ENCODE results near the gene VWA5B2.
A peak's percentile ranks its signal among the peaks of the same experiment; 100 is the strongest.

The VWA5B2 gene

DNA sequence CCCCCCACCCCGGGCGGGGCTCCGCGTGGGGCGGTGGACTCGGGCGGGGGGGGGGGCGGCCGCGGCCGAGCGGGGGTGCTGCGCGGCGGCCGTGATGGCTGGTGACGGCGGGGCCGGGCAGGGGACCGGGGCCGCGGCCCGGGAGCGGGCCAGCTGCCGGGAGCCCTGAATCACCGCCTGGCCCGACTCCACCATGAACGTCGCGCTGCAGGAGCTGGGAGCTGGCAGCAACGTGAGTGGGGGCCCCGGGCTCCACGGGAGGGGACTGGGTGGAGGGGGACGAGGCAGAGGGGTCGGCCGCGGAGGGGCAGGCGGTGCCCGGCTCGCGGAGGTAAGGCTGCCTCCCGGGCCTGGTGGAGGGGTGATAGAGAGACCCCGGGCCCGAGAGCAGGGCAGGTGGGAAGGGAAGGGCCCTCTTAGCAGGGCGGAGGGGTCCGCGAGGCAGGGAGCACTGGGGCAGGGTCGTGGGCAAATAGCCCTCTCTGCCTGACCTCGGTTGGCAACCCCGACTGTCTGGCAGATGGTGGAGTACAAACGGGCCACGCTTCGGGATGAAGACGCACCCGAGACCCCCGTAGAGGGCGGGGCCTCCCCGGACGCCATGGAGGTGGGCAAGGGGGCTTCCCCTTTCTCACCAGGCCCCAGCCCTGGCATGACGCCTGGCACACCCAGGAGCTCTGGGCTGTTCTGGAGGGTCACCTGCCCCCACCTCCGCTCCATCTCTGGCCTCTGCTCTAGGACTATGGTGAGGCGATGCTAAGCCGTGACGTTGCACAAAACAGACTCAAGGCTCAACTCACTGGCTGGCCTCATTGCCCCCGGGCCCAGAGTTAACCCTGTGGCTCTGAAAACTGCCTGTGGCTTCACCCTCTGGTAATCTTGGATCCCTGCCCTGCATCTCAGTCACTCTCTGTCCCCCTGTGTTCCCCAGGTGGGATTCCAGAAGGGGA, 46.9 kb downstream of the VWA5B2 start, which contains the start of gene ECE2:
Gene ECE2, plus strand, starts transcription at position 62 of the 950 bp plus-strand sequence. Its CDS starts 132 bp downstream, at position 194.
- DNase-seq (ENCODE audit: low read depth): no peak

GRCh38 chr3:184277366-184277765, 48.0 kb downstream of the VWA5B2 start:
- no peak for DNase-seq (ENCODE audit: low read depth)

DNA sequence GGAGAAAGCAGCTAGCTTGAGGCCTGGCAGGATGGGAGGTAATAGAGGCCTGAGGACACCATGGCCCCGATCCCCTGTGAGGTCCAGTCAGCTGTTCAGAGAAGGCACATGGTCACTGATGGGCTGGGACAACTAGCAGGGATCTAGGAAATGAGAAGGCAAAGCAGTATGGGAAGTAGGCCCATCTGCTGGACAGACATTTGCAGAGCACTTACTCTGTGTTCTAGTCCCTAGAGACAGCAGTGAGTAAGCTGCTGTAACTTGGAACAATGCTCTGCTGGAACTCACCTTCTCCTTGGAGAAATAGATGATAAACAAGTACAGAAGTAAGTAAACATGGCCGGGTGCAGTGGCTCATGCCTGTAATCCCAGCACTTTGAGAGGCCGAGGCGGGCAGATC, 53.6 kb downstream of the VWA5B2 start:
- DNase-seq (ENCODE audit: low read depth): no peak

GRCh38 chr3:184283681-184284080, 54.3 kb downstream of the VWA5B2 start:
- DNase-seq (ENCODE audit: low read depth): no peak

DNA sequence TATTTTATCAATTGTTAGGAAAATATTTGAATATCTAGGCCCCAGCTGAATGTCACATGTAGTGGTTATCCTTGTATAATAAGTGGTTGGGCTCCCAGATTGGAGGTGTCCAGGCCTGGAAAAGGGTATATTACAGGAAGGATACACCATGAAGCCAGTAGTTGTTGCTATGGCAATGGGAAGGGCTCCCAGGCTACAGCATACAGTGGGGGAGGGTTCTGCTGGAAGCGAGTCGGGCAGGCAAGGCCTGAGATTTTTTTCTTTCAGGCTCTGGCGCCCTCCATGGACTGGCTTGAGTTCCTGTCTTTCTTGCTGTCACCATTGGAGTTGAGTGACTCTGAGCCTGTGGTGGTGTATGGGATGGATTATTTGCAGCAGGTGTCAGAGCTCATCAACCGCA, 55.3 kb downstream of the VWA5B2 start:
- DNase-seq (ENCODE audit: low read depth): no peak

DNA sequence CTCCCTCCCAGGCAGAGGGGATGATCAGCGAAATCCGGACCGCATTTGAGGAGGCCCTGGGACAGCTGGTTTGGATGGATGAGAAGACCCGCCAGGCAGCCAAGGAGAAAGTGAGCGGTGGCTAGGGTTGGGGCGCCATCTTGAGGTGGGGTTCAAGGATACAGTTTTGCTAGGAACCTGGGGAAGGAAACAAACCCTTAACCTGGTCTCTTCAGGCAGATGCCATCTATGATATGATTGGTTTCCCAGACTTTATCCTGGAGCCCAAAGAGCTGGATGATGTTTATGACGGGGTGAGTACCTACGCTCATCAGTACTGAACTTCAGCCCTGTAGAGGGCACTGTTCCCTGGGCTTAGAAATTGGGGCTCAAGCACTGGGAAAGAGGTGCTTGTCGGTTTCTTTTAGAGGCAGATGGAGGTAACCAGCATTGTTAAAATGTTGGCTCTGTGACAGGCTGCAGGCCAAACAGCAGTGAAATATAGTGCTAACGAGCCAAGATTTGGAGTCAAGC, 60.1 kb downstream of the VWA5B2 start:
- peak; percentile 28 for DNase-seq (ENCODE audit: low read depth)

GRCh38 chr3:184290331-184290730, 60.9 kb downstream of the VWA5B2 start:
- DNase-seq (ENCODE audit: low read depth): no peak

DNA sequence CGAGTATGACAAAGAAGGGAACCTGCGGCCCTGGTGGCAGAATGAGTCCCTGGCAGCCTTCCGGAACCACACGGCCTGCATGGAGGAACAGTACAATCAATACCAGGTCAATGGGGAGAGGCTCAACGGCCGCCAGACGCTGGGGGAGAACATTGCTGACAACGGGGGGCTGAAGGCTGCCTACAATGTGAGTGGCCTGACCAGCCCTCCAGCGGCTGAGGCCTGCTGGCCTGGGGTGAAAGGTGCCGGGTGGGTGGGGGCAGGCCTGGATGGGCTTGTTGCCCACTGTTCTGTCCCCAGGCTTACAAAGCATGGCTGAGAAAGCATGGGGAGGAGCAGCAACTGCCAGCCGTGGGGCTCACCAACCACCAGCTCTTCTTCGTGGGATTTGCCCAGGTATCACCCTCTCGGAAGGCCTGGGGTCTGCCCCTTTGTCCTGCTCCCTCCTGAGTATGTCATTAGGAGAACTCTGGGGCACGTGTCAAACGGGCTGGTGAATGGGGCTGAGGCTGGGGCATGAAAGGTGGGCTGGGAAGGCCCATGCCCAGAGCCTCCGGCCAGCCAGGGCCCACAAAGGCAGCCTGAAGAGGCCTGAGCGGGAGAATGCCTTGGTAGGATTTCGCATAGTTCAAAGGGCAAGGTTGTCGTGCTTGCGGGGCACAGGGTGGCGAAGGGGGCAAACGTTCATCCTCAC, 61.8 kb downstream of the VWA5B2 start:
- DNase-seq (ENCODE audit: low read depth): no peak
